H1 (cell line): ENCODE data around the gene MAP4. TPM values are rescaled to one million over a fixed set of nuclear protein-coding genes. Genes with fewer than 3 reads are reported as not detected.
A peak's percentile ranks its signal among the peaks of the same experiment; 100 is the strongest.

ENCODE experiments used
- CTCF ChIA-PET: fragments of 300-600 bp; sonication (Branson Sonifier 250); formaldehyde crosslinking; loops from one replicate; lab custom pipeline; 2021; ENCODE audit not compliant: partially characterized antibody; lab: Charles Lee
- POLR2A ChIA-PET: fragments of 300-600 bp; sonication (Branson Sonifier 250); formaldehyde crosslinking; loops from one replicate; lab custom pipeline; 2021; ENCODE audit warnings: inconsistent platforms; ENCODE audit not compliant: partially characterized antibody; lab: Charles Lee
- DNase-seq, 2 experiments: peaks; one replicate each; pipeline versions ENCODE4 v3.0.0 to v3.0.0-alpha.2; 2010 to 2022; ENCODE audit warnings: low spot score in 2 of 2, low read depth in 1 of 2, mixed read lengths in 1 of 2
- FAIRE-seq: peaks from 2 replicates; lab custom pipeline; 2011; peaks lifted over from hg19 to GRCh38; lab: Jason Lieb, UNC
- H2AFZ ChIP-seq: 2 replicates; pipeline ENCODE4 v1.8.1; 2012; ENCODE audit warnings: low read length, inconsistent platforms
- H2AK5ac ChIP-seq: 2 replicates; pipeline ENCODE4 v1.6.1; 2013; ENCODE audit warnings: low read depth, low read length
- H2BK120ac ChIP-seq: replicated peaks from 2 replicates; pipeline ENCODE3; 2013; ENCODE audit warnings: low read depth, low read length, inconsistent platforms
- H2BK12ac ChIP-seq: 2 replicates; pipeline ENCODE4 v1.6.1; 2013; ENCODE audit warnings: low read depth, low read length
- H2BK15ac ChIP-seq: 2 replicates; pipeline ENCODE4 v1.6.1; 2013; ENCODE audit warnings: low read length
- H2BK20ac ChIP-seq: 2 replicates; pipeline ENCODE4 v1.6.1; 2013; ENCODE audit warnings: low read length
- H2BK5ac ChIP-seq: 2 replicates; pipeline ENCODE4 v1.6.1; 2013; ENCODE audit warnings: low read depth, low read length
- H3K14ac ChIP-seq: 2 replicates; pipeline ENCODE4 v1.6.1; 2013; ENCODE audit warnings: inconsistent platforms; ENCODE audit not compliant: insufficient read length
- H3K18ac ChIP-seq: 2 replicates; pipeline ENCODE4 v1.6.1; 2013; ENCODE audit warnings: low read length; ENCODE audit errors: extremely low read depth
- H3K23ac ChIP-seq: 2 replicates; pipeline ENCODE4 v1.6.1; 2013; ENCODE audit warnings: inconsistent platforms; ENCODE audit not compliant: insufficient read length
- H3K23me2 ChIP-seq: 2 replicates; pipeline ENCODE4 v1.6.1; 2013; ENCODE audit warnings: low read depth, low read length
- H3K27ac ChIP-seq: 2 replicates; pipeline ENCODE4 v1.6.1; 2011; ENCODE audit warnings: low read depth, low read length, inconsistent platforms
- H3K27me3 ChIP-seq, 4 experiments: replicated peaks in 1 of 4; 1 replicate in 1 of 4; 2 replicates in 3 of 4; pipeline versions ENCODE4 v1.6.1 to v1.8.1; 2011 to 2013; ENCODE audit warnings: low read length in 3 of 4, mild to moderate bottlenecking in 3 of 4, inconsistent platforms in 2 of 4, mixed read lengths in 2 of 4, moderate library complexity in 1 of 4; ENCODE audit not compliant: control insufficient read depth in 3 of 4, insufficient read depth in 3 of 4; ENCODE audit errors: extremely low read depth in 1 of 4
- H3K36me3 ChIP-seq, 4 experiments: 2 replicates each; pipeline versions ENCODE4 v1.6.1 to v1.8.1; 2011 to 2013; ENCODE audit warnings: mild to moderate bottlenecking in 4 of 4, low read length in 3 of 4, moderate library complexity in 2 of 4, control low read depth in 1 of 4, inconsistent platforms in 1 of 4; ENCODE audit not compliant: insufficient read depth in 4 of 4, control insufficient read depth in 2 of 4
- H3K4ac ChIP-seq: replicated peaks from 2 replicates; pipeline ENCODE3; 2013; ENCODE audit warnings: low read length, low read depth, mixed read lengths, inconsistent platforms; ENCODE audit not compliant: insufficient read length
- H3K4me1 ChIP-seq, 4 experiments: replicated peaks in 1 of 4; 1 replicate in 1 of 4; 2 replicates in 3 of 4; pipeline versions ENCODE4 v1.6.1 to v1.8.1; 2011 to 2013; ENCODE audit warnings: low read length in 3 of 4, inconsistent platforms in 2 of 4, mixed read lengths in 1 of 4; ENCODE audit not compliant: insufficient read depth in 4 of 4, control insufficient read depth in 3 of 4
- H3K4me2 ChIP-seq, 2 experiments: 2 replicates each; pipeline versions ENCODE4 v1.6.1 to v1.8.1; 2011 to 2013; ENCODE audit warnings: low read depth in 2 of 2, low read length in 2 of 2, control low read depth in 1 of 2, inconsistent platforms in 1 of 2, mild to moderate bottlenecking in 1 of 2; ENCODE audit not compliant: insufficient read depth in 1 of 2
- H3K4me3 ChIP-seq, 4 experiments: fragments of 200-600, 300-600 bp in 1 of 4; sonication (generic), shearing (Covaris generic), sonication (Bioruptor Twin) in 1 of 4; 2 replicates each; pipeline versions ENCODE4 v1.5.1 to v1.8.1; 2011 to 2016; ENCODE audit warnings: low read length in 4 of 4, low read depth in 3 of 4, control low read depth in 2 of 4, inconsistent platforms in 2 of 4, mild to moderate bottlenecking in 2 of 4, mixed read lengths in 1 of 4, moderate library complexity in 1 of 4; ENCODE audit not compliant: insufficient read depth in 2 of 4; ENCODE audit errors: extremely low read depth in 1 of 4
- H3K56ac ChIP-seq: replicated peaks from 2 replicates; pipeline ENCODE3; 2013; ENCODE audit warnings: low read depth, mild to moderate bottlenecking, mixed read lengths, low read length, inconsistent platforms; ENCODE audit not compliant: insufficient read length
- H3K79me1 ChIP-seq: 2 replicates; pipeline ENCODE4 v1.6.1; 2013; ENCODE audit warnings: low read depth, low read length, control low read depth
- H3K79me2 ChIP-seq, 2 experiments: 2 replicates each; pipeline versions ENCODE4 v1.6.1 to v1.8.1; 2012 to 2013; ENCODE audit warnings: low read length in 2 of 2, mild to moderate bottlenecking in 2 of 2, inconsistent platforms in 1 of 2; ENCODE audit not compliant: insufficient read depth in 2 of 2, control insufficient read depth in 1 of 2
- H3K9ac ChIP-seq, 4 experiments: replicated peaks in 1 of 4; 1 replicate in 1 of 4; 2 replicates in 3 of 4; pipeline versions ENCODE4 v1.6.1 to v1.8.1; 2011 to 2013; ENCODE audit warnings: low read depth in 3 of 4, low read length in 3 of 4, control low read depth in 2 of 4, mild to moderate bottlenecking in 2 of 4, moderate library complexity in 2 of 4, inconsistent platforms in 1 of 4; ENCODE audit errors: extremely low read depth in 1 of 4
- H3K9me3 ChIP-seq, 2 experiments: 2 replicates each; pipeline versions ENCODE4 v1.6.1 to v1.8.1; 2012 to 2013; ENCODE audit warnings: mild to moderate bottlenecking in 2 of 2, moderate library complexity in 2 of 2, control low read depth in 1 of 2, inconsistent platforms in 1 of 2, low read depth in 1 of 2, low read length in 1 of 2, mixed read lengths in 1 of 2; ENCODE audit not compliant: insufficient read depth in 2 of 2
- H4K20me1 ChIP-seq, 2 experiments: replicated peaks in 1 of 2; 2 replicates each; pipeline versions ENCODE3 to v1.8.1; 2011 to 2013; ENCODE audit warnings: inconsistent platforms in 2 of 2, low read length in 2 of 2, mild to moderate bottlenecking in 1 of 2; ENCODE audit not compliant: insufficient read depth in 2 of 2, control insufficient read depth in 1 of 2
- H4K5ac ChIP-seq: 2 replicates; pipeline ENCODE4 v1.6.1; 2013; ENCODE audit warnings: low read length, low read depth, mixed read lengths, inconsistent platforms; ENCODE audit not compliant: insufficient read length
- H4K8ac ChIP-seq: 2 replicates; pipeline ENCODE4 v1.8.0; 2013; ENCODE audit warnings: mild to moderate bottlenecking, moderate library complexity, low read length, inconsistent platforms; ENCODE audit not compliant: insufficient read depth; ENCODE audit errors: extremely low read depth
- H4K91ac ChIP-seq: replicated peaks from 2 replicates; pipeline ENCODE3; 2013; ENCODE audit warnings: low read length, mixed read lengths, inconsistent platforms; ENCODE audit not compliant: insufficient read length
- CEBPB ChIP-seq: IDR thresholded peaks from 2 replicates; pipeline ENCODE4 v1.6.1; 2012; ENCODE audit warnings: low read depth, low read length
- CHD2 ChIP-seq: IDR thresholded peaks from 2 replicates; pipeline ENCODE4 v1.6.1; 2012; ENCODE audit warnings: low read length, improper control_type of control experiment
- CTBP2 ChIP-seq: IDR thresholded peaks from 2 replicates; pipeline ENCODE4 v1.7.0; 2011; ENCODE audit warnings: borderline replicate concordance, mild to moderate bottlenecking, moderate library complexity, mixed read lengths, low read length; ENCODE audit not compliant: insufficient read depth, insufficient read length
- CTCF ChIP-seq, 3 experiments: IDR thresholded peaks; 1 replicate in 2 of 3; 2 replicates in 1 of 3; pipeline versions ENCODE4 v1.5.1 to v1.6.1; 2011; ENCODE audit warnings: low read length in 3 of 3, mild to moderate bottlenecking in 3 of 3, inconsistent platforms in 2 of 3, low read depth in 1 of 3, moderate library complexity in 1 of 3; ENCODE audit not compliant: insufficient read depth in 1 of 3; ENCODE audit errors: control extremely low read depth in 1 of 3
- JUN ChIP-seq: IDR thresholded peaks from 2 replicates; pipeline ENCODE4 v1.6.1; 2011; ENCODE audit warnings: low read depth, mild to moderate bottlenecking, improper control_type of control experiment, low read length
- JUND ChIP-seq: IDR thresholded peaks from 2 replicates; pipeline ENCODE4 v1.6.1; 2011; ENCODE audit warnings: mild to moderate bottlenecking, improper control_type of control experiment, low read length
- POU5F1 ChIP-seq: IDR thresholded peaks from 2 replicates; pipeline ENCODE4 v1.6.1; 2011; ENCODE audit warnings: low read depth, mild to moderate bottlenecking, low read length, moderate library complexity
- SAP30 ChIP-seq: fragments of 300-600 bp; sonication (generic); IDR thresholded peaks from 2 replicates; pipeline ENCODE4 v1.7.1; 2012; ENCODE audit warnings: low read length, moderate library complexity, mild to moderate bottlenecking, inconsistent platforms; ENCODE audit not compliant: insufficient read depth, insufficient replicate concordance
- SIX5 ChIP-seq: IDR thresholded peaks from 2 replicates; pipeline ENCODE4 v1.6.1; 2011; ENCODE audit warnings: mild to moderate bottlenecking, low read depth, low read length
- SP1 ChIP-seq: IDR thresholded peaks from 2 replicates; pipeline ENCODE4 v1.6.1; 2011; ENCODE audit warnings: low read depth, low read length
- TBP ChIP-seq: IDR thresholded peaks from 2 replicates; pipeline ENCODE4 v1.6.1; 2011; ENCODE audit warnings: low read depth, low read length, improper control_type of control experiment
- TCF12 ChIP-seq: IDR thresholded peaks from 2 replicates; pipeline ENCODE4 v1.6.1; 2011; ENCODE audit warnings: low read depth, mild to moderate bottlenecking, low read length
- WGBS, 2 experiments: shearing (Covaris generic) in 1 of 2; methylation state at CpG; one replicate each; pipeline versions ENCODE4 v1.1.6 to v1.1.7; 2013 to 2015; ENCODE audit warnings: low lambda C conversion rate in 2 of 2, mixed read lengths in 2 of 2, inconsistent platforms in 1 of 2, low coverage in 1 of 2, missing lambda C conversion rate in 1 of 2; ENCODE audit not compliant: insufficient replicate concordance in 2 of 2, insufficient coverage in 1 of 2, insufficient read length in 1 of 2; ENCODE audit errors: extremely low coverage in 1 of 2, missing lambda C conversion rate in 1 of 2; 5-methylcytosine and 5-hydroxymethylcytosine counted together
- polyA plus RNA-seq, 7 experiments: library from polyadenylated mRNA; depleted of rRNA in 3 of 7; stranded (reverse) in 5 of 7; unstranded in 2 of 7; fragments of >200 nt in 5 of 7; fragments of 200-250 nt in 2 of 7; gene quantifications; 1 replicate in 5 of 7; 2 replicates in 1 of 7; 4 replicates in 1 of 7; pipeline versions ENCODE4 v1.2.1 to v1.2.3, GENCODE V29; 2011 to 2013; ENCODE audit warnings: missing spikeins in 2 of 7, mixed read lengths in 2 of 7
- total RNA-seq: library from RNA; stranded (reverse); fragmentation: NEBNext Ultra II Directional; extraction: Animal tissue kit (Norgen Biotek cat#: 25700); gene quantifications from 2 replicates; pipeline ENCODE4 v1.2.1, GENCODE V29; 2021

MAP4 gene
- total and polyA plus RNA-seq, 2 of the 8 experiments (the other 6 are each of a cell fraction or from before 2014, with no cell fraction given) = 67.0 to 179 TPM

DNA sequence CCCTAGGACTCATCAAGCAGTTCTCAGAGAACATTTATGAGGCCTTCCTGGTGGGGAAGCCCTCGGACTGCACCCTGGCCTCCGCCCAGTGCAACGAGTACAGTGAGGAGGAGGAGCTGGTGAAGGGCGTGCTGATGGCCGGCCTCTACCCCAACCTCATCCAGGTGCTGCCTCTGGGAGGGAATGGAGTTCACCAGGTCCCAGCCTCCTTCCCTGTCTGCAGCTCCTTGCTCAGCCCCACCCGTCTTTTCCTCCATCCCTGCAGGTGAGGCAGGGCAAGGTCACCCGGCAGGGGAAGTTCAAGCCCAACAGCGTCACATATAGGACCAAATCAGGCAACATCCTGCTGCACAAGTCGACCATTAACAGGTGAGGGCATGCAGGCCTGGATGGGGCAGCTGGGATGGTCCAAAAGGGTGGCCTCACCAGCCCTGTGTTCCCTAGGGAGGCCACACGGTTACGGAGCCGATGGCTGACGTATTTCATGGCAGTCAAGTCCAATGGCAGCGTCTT is 167.0 kb downstream of the MAP4 start:
- 93% methylated on average over 14 of the region's 14 CpGs; no CpG with 5 or more reads in 1 of the 2 experiments for WGBS, 2 experiments
- Histone ChIP-seq H3K79me1 (peaks cover 5% of the 10 kb centered on the region), H2BK12ac (no peak overlapping the region), H3K23ac (no peak overlapping the region), H3K23me2 (no peaks in the 10 kb centered on the region), H3K4me2 (no peak overlapping the region), H3K79me2 (no peaks in the 10 kb centered on the region; a peak in 1 of 4 replicates), H3K36me3 (peaks cover 40 to 81% (median 65%) of the 10 kb centered on the region in 4 experiments), H4K91ac (no peak overlapping the region), H2AFZ (no peak overlapping the region), H2BK120ac (no peak overlapping the region), H3K18ac (no peak overlapping the region), H3K9ac (no peak overlapping the region), H2AK5ac (no peak overlapping the region), H3K27me3 (no peaks in the 10 kb centered on the region), H3K14ac (no peak overlapping the region), H3K4me3 (no peak overlapping the region), H2BK20ac (no peak overlapping the region), H4K20me1 (peaks cover 20 to 42% of the 10 kb centered on the region in 2 experiments), H2BK5ac (no peak overlapping the region; the same call in 1 of the 2 replicates), H4K5ac (no peak overlapping the region), H3K9me3 (no peaks in the 10 kb centered on the region), H3K56ac (no peak overlapping the region), H3K27ac (no peak overlapping the region), H2BK15ac (no peak overlapping the region), H4K8ac (no peak overlapping the region; the same call in 1 of the 2 replicates), H3K4ac (no peak overlapping the region), H3K4me1 (no peaks in the 10 kb centered on the region)
- FAIRE-seq (no peak), DNase-seq (peak in 1 of 2 experiments; percentile 46)
- ChIA-PET POLR2A (interaction anchor here (1.0 to 4.1 kb wide), 11 partner anchors 8 to 317 kb away, joined by 3 to 31 read pairs (median 4); no protein-coding TSS in a partner anchor), CTCF (interaction anchor here (0.6 to 4.2 kb wide), 20 partner anchors 10 to 426 kb away, joined by 3 to 59 read pairs (median 5); no protein-coding TSS in a partner anchor)
- TF ChIP-seq SAP30 (no peak), JUN (no peak), CHD2 (no peak), TCF12 (no peak), SP1 (no peak), JUND (no peak), CTCF (IDR thresholded peaks at IDR 0.05; ENCODE audit: control extremely low read depth in 1 of 3, insufficient read depth in 1 of 3, low read depth in 1 of 3, low read length in 3 of 3) (no peak), CTBP2 (no peak), SIX5 (no peak), TBP (no peak), CEBPB (no peak), POU5F1 (no peak)
